ENCODE data around the gene CNTROB.
A peak's percentile ranks its signal among the peaks of the same experiment; 100 is the strongest.

The CNTROB gene

GRCh38 chr17:7993972-7994589 is 62.1 kb downstream of the CNTROB start:
- no peak for DNase-seq (ENCODE audit: low read depth)
- no peak for TF ChIP-seq POLR2A (IDR thresholded peaks at IDR 0.05; ENCODE audit: extremely low read depth, insufficient read length)
- TF ChIP-seq MAX (IDR thresholded peaks at IDR 0.05; ENCODE audit: low read depth, low read length): no peak
- TF ChIP-seq CTCF (IDR thresholded peaks at IDR 0.05; ENCODE audit: low read depth, low read length): no peak
- TF ChIP-seq MYC (IDR thresholded peaks at IDR 0.05; ENCODE audit: low read depth, low read length): no peak
- H3K4me3 ChIP-seq (ENCODE audit: low read depth, low read length): no peak overlapping the region

- no peak for TF ChIP-seq MAX (IDR thresholded peaks at IDR 0.05; ENCODE audit: low read depth, low read length)
- no peak for TF ChIP-seq POLR2A (IDR thresholded peaks at IDR 0.05; ENCODE audit: extremely low read depth, insufficient read length)
Measured at GRCh38 chr17:7995724-7996123, 63.7 kb downstream of the CNTROB start.

GRCh38 chr17:7997186-7997585 is 65.2 kb downstream of the CNTROB start:
- peak; percentile 41 for DNase-seq (ENCODE audit: low read depth)
- TF ChIP-seq MAX (IDR thresholded peaks at IDR 0.05; ENCODE audit: low read depth, low read length): no peak
- TF ChIP-seq CTCF (IDR thresholded peaks at IDR 0.05; ENCODE audit: low read depth, low read length): no peak
- TF ChIP-seq POLR2A (IDR thresholded peaks at IDR 0.05; ENCODE audit: extremely low read depth, insufficient read length): no peak
- no peak for TF ChIP-seq MYC (IDR thresholded peaks at IDR 0.05; ENCODE audit: low read depth, low read length)
- H3K4me3 ChIP-seq (ENCODE audit: low read depth, low read length): no peak overlapping the region

More at GRCh38 chr17:7995724-7996123, 63.7 kb downstream of the CNTROB start:
- DNase-seq (ENCODE audit: low read depth): no peak
- H3K4me3 ChIP-seq (ENCODE audit: low read depth, low read length): no peak overlapping the region
